ENCODE measurements around the gene SSH2. TPM values are rescaled to one million over a fixed set of nuclear protein-coding genes. Genes with fewer than 3 reads are reported as not detected.

SSH2 gene
- total RNA-seq, 2 experiments from 2014 or later, result 39.4 to 73.9 TPM

- no TSS peak for BruUV-seq (replicated peaks)
- no peak overlapping the region for H3K27ac ChIP-seq (ENCODE audit: low read depth, low read length, poor library complexity, severe bottlenecking)
- H3K4me1 ChIP-seq (ENCODE audit: insufficient read depth, low read length, poor library complexity, severe bottlenecking), result no peaks in the 10 kb centered on the region
- H3K4me2 ChIP-seq (ENCODE audit: low read length), result no peak overlapping the region
- POLR2A ChIA-PET, result interaction anchor here (0.6 to 3.2 kb wide), 6 partner anchors 11 to 82 kb away, joined by 3 to 8 read pairs (median 3); no protein-coding TSS in a partner anchor
- DNase-seq (ENCODE audit: low spot score), result no peak
- H3K9me2 ChIP-seq (ENCODE audit: insufficient read depth, low read length), result no peaks in the 10 kb centered on the region
- H3K9me3 ChIP-seq (ENCODE audit: low read length), result no peaks in the 10 kb centered on the region
- intact Hi-C loops (cut with micrococcal nuclease; ENCODE audit: unreplicated experiment), result no loop called here
- no peak for TF ChIP-seq EZH2phosphoT487 (IDR thresholded peaks at IDR 0.05; ENCODE audit: borderline replicate concordance, low read depth, low read length)
- no peaks in the 10 kb centered on the region for H4K20me1 ChIP-seq (ENCODE audit: insufficient read depth, low read length)
- CTCF ChIA-PET (ENCODE audit: unreplicated experiment), result no interaction called here
- H2AFZ ChIP-seq (ENCODE audit: low read length), result no peak overlapping the region
- peaks cover 71% of the 10 kb centered on the region for H3K79me2 ChIP-seq (ENCODE audit: insufficient read depth, low read depth, low read length)
- peaks cover 27% of the 10 kb centered on the region for H3K36me3 ChIP-seq (ENCODE audit: insufficient read depth, low read length)
- no peak overlapping the region for H3K4me3 ChIP-seq (ENCODE audit: low read depth, low read length, poor library complexity, severe bottlenecking)
Observed at GRCh38 chr17:29892201-29892600, 37.8 kb downstream of the SSH2 start.

GRCh38 chr17:29891131-29891530 lies 38.9 kb downstream of the SSH2 start:
- DNase-seq (ENCODE audit: low spot score), result no peak
- no peaks in the 10 kb centered on the region for H3K9me3 ChIP-seq (ENCODE audit: low read length)
- ChIA-PET CTCF (ENCODE audit: unreplicated experiment) (no interaction called here), POLR2A (interaction anchor here (0.6 to 3.2 kb wide), 4 partner anchors 21 to 37 kb away, joined by 3 to 8 read pairs (median 4); no protein-coding TSS in a partner anchor)
- H2AFZ ChIP-seq (ENCODE audit: low read length), result no peak overlapping the region
- peaks cover 28% of the 10 kb centered on the region for H3K36me3 ChIP-seq (ENCODE audit: insufficient read depth, low read length)
- no peaks in the 10 kb centered on the region for H4K20me1 ChIP-seq (ENCODE audit: insufficient read depth, low read length)
- no peak overlapping the region for H3K27ac ChIP-seq (ENCODE audit: low read depth, low read length, poor library complexity, severe bottlenecking)
- no peaks in the 10 kb centered on the region for H3K9me2 ChIP-seq (ENCODE audit: insufficient read depth, low read length)
- BruUV-seq (replicated peaks), result no TSS peak
- intact Hi-C loops (cut with micrococcal nuclease; ENCODE audit: unreplicated experiment), result no loop called here
- peaks cover 68% of the 10 kb centered on the region for H3K79me2 ChIP-seq (ENCODE audit: insufficient read depth, low read depth, low read length)
- H3K4me1 ChIP-seq (ENCODE audit: insufficient read depth, low read length, poor library complexity, severe bottlenecking), result no peaks in the 10 kb centered on the region
- H3K4me3 ChIP-seq (ENCODE audit: low read depth, low read length, poor library complexity, severe bottlenecking), result no peak overlapping the region
- no peak overlapping the region for H3K4me2 ChIP-seq (ENCODE audit: low read length)
- no peak for TF ChIP-seq EZH2phosphoT487 (IDR thresholded peaks at IDR 0.05; ENCODE audit: borderline replicate concordance, low read depth, low read length)
- no peak for TF ChIP-seq CTCF (conservative IDR thresholded peaks at IDR 0.05; ENCODE audit: low read length)

GRCh38 chr17:29885031-29885640 lies 44.9 kb downstream of the SSH2 start:
- Histone ChIP-seq H3K4me1 (ENCODE audit: insufficient read depth, low read length, poor library complexity, severe bottlenecking) (peaks cover 19% of the 10 kb centered on the region), H3K79me2 (ENCODE audit: insufficient read depth, low read depth, low read length) (peaks cover 83% of the 10 kb centered on the region), H3K9me2 (ENCODE audit: insufficient read depth, low read length) (no peaks in the 10 kb centered on the region), H3K27ac (ENCODE audit: low read depth, low read length, poor library complexity, severe bottlenecking) (no peak overlapping the region), H3K4me3 (ENCODE audit: low read depth, low read length, poor library complexity, severe bottlenecking) (no peak overlapping the region), H2AFZ (ENCODE audit: low read length) (no peak overlapping the region), H3K36me3 (ENCODE audit: insufficient read depth, low read length) (peaks cover 16% of the 10 kb centered on the region; the same call in 1 of the 2 replicates), H3K4me2 (ENCODE audit: low read length) (no peak overlapping the region), H4K20me1 (ENCODE audit: insufficient read depth, low read length) (peaks cover 3% of the 10 kb centered on the region; the same call in 1 of the 2 replicates), H3K9me3 (ENCODE audit: low read length) (no peaks in the 10 kb centered on the region)
- no TSS peak for BruUV-seq (replicated peaks)
- DNase-seq (ENCODE audit: low spot score), result no peak
- ChIA-PET POLR2A (interaction anchor here (0.6 kb wide), 1 partner anchor 31 kb away, joined by 3 read pairs; no protein-coding TSS in a partner anchor), CTCF (ENCODE audit: unreplicated experiment) (interaction anchor here (0.6 kb wide), 1 partner anchor 338 kb away, joined by 3 read pairs; no protein-coding TSS in a partner anchor)
- TF ChIP-seq CTCF (conservative IDR thresholded peaks at IDR 0.05; ENCODE audit: low read length), result no peak
- TF ChIP-seq EZH2phosphoT487 (IDR thresholded peaks at IDR 0.05; ENCODE audit: borderline replicate concordance, low read depth, low read length), result no peak
- intact Hi-C loops (cut with micrococcal nuclease; ENCODE audit: unreplicated experiment), result no loop called here

Measured in OCI-LY7 (cell line).